HG03521 (cell line): ENCODE data around the gene CRYGA.
"Not testable (repeated sequence)": the region's sequence is repeated elsewhere in the genome, so short reads cannot be mapped to it uniquely, and the experiment has no call there.

Experiments used
- ATAC-seq: cut with Tn5 transposase; IDR thresholded peaks from one replicate; pipeline ENCODE4 v1.9.1; 2021; ENCODE audit warnings: mild to moderate bottlenecking, moderate library complexity; ENCODE audit not compliant: unreplicated experiment

Gene CRYGA

DNA sequence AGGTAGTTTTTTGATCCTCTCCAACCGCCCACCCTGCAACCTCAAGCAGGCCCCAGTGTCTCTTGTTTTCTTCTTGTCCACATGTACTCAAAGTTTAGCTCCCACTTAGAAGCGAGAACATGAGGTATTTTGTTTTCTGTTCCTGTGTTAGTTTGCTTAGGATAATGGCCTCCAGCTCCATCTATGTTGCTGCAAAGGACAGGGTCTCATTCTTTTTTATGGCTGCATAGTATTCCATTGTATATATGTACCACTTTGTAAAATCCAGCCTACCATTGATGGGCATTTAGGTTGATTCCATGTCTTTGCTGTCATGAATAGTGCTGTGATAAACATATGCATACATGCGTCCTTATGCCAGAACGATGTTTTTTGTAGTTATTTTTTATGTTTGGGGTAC lies 36.3 kb downstream of the CRYGA start:
- ATAC-seq = no peak

DNA sequence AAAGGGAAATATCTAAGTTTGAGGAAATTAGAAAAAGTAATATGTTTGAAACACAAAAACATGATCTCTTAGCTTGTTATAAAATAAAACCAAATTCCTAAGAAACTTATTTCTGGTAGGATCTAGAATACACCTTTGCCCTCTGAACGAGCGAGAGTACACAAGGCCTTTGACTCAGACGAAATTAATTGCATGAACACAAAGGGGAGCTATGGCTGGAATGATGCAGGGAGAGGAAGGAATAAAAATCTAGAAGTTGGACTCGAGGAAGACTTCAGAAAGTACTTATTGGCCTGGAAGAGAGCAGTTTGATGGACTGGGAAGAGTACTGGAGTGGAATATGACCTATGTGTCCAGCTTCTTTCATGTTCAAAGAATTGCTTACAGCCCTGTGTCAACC lies 38.1 kb downstream of the CRYGA start:
- ATAC-seq = no peak

DNA sequence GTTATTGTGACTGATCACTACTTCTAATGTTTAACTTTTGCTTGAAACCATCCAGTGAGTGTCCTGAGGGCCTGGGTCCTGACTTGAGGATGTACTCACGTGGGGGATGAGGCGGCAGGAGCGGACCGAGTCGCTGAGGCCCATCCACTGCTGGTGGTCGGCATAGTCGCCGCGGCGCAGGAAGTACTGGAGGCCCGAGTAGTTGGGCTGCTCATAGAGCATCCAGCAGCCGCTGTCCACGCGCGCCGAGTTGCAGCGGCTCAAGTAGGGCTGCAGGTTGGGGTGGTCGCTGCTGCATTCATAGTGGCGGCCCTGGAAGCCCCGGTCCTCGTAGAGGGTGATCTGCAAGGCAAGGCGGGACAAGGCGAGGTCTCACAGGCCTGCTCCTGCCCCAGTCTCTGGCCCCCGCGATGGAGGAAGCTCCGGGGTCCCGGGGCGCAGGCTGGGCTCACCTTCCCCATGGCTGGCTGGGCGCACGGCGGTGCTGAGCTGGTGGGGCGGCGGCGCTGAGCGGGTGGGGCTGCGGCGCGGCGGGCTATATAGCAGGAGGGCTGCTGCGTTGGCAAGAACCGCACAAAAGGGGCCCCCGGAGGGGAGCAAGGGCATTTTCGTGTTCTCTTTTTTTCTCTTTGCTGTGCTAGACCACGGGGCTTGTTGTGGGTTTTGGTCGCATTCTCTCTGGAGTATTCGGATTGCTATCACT lies 39.2 kb downstream of the CRYGA start, which contains the start of gene CRYGD:
CRYGD (minus strand) TSS at position 512 of the 703 bp plus-strand sequence; CDS start at position 461, 51 bp downstream.
- not testable (repeated sequence) for ATAC-seq

DNA sequence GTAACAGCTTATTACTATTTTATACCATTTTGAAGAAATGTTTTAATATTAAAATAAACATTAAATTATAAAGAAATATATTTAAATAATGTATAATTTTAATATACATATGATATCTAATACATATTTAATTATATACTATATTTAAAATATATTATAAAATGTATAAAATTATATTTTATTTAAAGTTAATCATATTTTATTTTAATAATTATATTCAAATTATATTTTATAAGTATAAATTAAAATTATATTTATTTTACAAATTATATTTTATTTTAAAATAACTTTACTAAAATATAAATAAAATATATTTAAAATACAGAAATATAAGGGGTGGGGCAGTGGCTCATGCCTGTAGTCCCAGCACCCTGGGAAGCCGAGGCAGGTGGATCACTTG lies 41.1 kb downstream of the CRYGA start:
- ATAC-seq = no peak

DNA sequence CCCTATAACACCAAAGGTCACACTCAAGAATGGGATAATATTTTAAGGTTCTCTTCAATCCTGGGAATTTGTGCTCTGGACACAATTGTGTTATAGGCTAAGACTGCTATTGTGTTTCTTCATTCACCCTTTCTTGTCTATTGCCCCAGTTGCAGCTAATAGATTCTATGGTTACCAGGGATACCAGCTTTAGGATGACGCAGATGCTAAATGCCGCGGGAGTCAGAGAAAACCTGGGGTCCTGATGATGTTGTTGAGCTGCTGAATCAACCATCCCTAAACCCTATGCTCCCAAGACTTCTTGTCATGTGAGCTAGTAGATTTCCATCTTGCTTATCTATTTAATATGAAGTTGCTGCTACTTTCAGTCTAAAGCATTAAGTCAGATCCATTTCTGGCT lies 44.5 kb downstream of the CRYGA start:
- no peak for ATAC-seq

DNA sequence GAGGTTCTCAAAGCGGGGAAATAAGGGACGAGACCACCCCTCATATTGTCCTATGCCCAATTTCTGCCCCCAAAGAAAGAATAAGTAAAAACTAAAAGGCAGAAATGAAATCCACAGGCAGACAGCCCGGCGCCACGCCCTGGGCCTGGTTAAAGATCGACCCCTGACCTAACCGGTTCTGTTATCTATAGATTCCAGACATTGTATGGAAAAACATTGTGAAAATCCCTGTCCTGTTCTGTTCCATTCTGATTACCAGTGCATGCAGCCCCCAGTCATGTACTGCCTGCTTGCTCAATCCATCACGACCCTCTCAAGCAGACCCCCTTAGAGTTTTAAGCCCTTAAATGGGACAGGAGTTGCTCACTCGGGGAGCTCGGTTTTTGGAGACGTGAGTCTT lies 46.0 kb downstream of the CRYGA start:
- not testable (repeated sequence) for ATAC-seq

DNA sequence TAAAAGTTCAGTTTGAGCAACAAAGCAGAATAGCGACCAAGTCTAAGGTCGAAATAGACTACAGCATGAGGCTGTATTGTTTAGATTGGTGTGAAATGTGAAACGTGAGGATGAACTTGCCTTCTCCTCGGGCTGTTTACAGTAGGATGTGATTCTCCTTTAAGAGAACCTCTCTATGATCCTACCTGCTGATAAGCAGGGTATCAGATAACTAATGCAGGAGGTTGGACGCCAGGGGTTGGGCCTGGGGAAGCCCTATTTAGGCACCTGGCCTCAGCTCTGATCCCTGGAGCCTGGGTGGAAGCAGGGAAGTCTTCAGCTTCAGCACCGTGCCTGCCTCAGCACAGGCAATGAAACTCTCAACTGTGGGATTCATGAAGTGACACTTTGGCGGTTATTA lies 50.4 kb downstream of the CRYGA start:
- ATAC-seq = no peak

DNA sequence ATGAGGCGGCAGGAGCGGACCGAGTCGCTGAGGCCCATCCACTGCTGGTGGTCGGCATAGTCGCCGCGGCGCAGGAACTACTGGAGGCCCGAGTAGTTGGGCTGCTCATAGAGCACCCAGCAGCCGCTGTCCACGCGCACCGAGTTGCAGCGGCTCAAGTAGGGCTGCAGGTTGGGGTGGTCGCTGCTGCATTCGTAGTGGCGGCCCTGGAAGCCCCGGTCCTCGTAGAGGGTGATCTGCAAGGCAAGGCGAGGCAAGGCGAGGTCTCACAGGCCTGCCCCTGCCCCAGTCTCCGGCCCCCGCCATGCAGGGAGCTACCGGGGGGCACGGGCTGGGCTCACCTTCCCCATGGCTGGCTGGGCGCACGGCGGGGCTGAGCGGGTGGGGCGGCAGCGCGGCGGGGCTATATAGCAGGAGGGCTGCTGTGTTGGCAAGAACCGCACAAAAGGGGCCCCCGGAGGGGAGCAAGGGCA lies 51.1 kb downstream of the CRYGA start:
- ATAC-seq = not testable (repeated sequence)
